HG03025 (cell line): ENCODE results near the gene MTARC2.

Experiments
- ATAC-seq: cut with Tn5 transposase; IDR thresholded peaks from one replicate; pipeline ENCODE4 v1.9.1; 2021; ENCODE audit warnings: mild to moderate bottlenecking, moderate library complexity; ENCODE audit not compliant: unreplicated experiment, low FRiP score

Gene MTARC2

DNA sequence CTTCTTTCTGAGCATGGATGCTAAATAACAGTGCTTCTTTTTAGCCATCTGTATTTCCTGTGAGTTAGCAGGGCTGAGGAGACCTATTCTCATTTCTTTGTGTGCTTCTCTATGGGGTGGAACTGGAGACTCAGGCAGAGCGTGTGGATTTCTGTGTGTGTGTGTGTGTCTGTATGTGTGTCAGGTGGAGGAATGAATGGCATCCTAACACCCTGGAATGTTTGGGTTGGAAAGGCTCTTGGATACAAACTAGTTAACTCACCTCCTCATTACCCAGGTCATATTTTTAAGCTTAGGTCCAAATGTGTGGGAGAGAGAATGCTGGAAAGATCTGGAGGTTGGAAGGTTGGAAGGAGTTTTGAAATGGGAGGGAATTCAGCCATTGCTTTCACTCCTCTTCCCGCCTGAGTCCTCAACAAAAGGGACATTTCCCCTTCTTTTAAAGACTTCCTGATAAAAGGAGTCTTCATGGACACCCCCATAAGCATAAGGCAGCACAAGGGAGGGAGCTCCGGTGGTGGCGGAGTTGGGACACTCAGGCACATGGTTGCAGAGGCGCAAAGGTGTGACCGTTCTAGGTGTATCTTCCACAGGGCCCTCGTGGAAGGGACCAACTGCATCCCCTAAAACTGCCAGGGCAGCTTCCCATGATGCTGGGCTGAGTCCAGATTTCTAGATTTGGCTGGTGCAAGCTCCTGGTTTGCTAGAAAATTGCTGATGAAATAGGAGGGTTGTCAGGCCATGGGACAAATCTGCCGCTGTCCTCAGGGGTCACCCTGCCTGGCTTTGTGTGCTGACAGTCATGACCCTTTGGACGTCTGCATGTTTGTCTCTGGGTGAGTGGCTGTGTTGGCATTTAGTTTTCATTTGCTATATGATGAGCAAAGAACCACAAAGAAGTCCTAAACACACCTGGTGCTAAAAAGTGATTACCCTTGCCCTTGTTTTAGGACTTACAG, 76.2 kb downstream of the MTARC2 start:
- no peak for ATAC-seq

DNA sequence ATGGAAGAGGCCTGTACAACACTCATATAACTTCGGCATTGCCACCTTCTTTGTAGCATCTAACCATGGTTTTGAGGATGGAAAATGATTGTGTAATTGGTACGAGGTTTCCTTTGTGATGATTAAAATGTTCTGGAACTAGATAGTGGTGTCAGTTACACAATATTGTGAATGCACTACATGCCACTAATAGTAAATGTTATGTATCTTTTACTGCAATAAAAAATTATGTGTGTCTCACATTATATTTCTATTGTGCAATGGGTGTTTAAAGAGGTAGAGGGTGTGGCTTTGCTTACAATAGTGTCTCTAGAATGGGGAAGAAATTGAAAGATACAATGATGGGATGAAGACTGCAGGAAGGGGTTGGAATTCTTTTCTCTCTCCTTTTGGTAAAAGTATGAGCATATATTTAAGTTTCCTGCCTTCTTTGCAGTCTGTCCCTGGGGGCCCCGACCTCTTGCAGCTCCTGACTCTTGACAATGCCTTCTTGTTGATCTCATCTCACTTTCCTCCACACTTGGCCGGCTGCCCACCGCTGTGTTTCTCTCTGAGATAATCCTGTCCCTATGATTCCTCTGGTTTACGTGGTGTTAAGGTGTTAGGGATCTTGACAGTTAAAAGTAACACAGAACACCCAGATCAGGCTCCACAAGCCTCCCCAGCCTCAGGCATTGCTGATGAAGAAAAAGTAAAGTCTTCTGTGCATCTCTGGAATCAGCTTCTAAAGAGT, 77.9 kb downstream of the MTARC2 start:
- ATAC-seq: no peak

DNA sequence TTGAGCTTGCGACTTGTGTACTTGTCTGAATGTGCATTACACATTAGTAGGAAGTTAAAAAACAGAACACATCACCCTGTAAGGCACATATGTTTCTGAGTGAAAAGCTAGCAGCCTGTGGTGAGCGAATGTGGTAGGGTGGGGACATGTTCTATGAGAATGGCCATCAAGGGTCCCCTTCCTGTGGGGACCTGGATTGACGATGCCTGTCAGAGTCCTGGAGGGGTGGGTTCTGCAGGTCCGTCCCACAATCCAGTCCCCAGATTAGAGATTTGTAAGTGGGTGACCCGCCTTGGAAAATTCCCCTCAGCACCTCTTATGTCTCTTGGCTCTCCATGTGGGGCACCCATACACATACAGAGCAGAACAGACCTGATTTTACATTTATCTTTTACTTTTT, 78.6 kb downstream of the MTARC2 start:
- ATAC-seq: no peak

DNA sequence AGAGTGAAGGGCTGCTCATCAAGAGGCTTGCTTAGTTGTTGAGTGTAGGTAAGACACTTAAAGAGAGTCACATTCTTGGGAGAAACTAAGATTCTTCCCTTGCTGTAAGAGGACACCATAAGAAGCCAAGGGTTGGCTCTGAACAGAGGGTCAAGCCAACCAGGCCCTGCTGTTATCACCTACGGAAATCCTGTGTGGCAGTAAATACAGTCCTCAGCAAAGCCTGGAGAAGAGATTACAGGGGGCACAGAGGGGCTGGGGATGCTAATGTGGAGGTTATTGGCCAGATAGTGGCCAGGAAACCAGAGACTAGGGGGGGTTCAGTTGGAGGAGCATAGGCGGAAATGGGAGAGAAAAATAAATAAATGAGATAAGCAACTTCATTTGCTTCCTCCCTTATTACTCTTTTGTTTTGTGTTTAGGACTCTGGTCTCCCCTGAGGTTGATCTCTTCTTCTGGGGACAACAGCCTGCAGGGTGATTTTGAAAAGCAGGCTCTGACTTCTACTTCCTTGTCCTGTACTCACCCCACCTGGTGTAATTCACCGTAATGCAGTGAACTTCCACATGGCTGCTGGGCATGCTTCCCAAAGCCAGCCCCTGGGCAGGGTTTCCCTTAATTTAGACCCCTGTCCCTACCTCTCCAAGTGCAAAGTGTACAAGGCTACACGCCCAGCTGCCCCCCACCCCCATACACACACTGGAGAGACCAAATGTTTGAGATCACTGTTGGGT, 79.5 kb downstream of the MTARC2 start:
- ATAC-seq: no peak

DNA sequence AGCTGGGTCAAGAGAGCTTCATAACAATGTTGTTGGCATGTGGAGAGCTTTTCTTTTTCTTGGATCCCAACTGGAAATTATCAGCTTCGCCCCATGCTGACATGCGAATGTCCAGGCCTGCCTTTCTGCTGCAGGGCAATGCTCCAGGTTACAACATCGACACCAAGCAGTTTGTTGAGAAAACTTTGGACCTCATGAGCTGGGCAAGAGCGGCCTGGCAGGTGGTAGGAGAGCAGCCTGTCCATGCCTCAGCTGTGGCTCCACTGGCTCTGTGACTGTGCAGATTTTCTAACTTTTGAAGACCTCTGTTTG, 80.0 kb downstream of the MTARC2 start:
- ATAC-seq: no peak

DNA sequence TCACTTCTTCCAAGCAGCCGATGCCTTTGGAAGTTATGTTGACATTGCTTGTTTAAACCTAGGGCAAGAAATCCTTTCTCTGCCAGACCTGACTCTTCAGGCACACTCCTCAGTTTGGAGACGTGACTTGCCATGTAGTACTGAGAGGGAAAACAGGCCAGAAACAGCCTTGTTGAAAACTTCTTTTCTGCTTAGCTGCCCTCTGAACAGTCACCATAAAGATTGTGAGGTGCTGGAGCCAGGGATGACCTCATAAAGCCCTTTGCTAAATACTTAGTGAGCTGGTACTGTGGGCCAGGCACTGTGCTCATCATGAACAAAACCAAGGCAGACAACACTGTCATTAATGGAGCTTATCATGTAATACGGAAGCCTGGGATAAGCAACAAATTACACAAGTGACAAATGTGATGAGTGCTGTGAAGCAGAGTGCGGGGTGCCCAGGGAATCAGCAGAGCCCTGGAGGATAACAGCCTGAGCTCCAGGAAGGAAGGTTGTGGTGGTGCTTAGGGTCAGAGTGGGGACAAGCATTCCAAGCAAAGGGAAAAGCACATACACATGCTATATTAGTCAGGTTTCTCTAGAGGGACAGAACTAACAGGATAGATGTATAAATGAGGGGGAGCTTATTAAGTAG, 80.9 kb downstream of the MTARC2 start:
- no peak for ATAC-seq

DNA sequence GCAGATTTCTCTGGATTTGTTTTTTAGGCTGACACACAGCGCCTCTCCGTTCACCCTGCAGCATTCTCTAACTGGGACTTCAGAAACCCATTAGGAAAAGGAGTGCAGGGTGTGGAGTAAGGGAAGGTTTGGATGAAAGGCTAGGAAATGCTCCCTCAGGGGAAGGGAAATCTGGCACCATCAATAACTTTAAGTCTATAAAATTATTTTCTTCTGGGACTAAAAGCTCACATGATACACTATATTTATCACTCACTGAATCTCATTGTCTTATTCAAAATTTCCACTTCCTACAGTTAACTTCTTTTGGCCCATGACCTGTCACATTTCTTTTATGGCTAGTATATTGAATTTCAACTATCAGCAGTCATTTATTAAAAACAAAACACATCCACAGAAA, 85.3 kb downstream of the MTARC2 start:
- ATAC-seq: no peak
